PC-9 (cell line): ENCODE measurements around the gene ST8SIA1. TPM values are rescaled to one million over a fixed set of nuclear protein-coding genes. Genes with fewer than 3 reads are reported as not detected.

Experiments used
- BruUV-seq: library from RNA; stranded (reverse); fragments of 400-500 nt; replicated peaks from 2 replicates; lab custom pipeline; 2021; lab: Mats Ljungman, UMichigan
- CTCF ChIA-PET: fragments of 300-600 bp; sonication (Branson Sonifier 250); formaldehyde crosslinking; loops from one replicate; lab custom pipeline; 2022; ENCODE audit warnings: antibody characterized with exemption; lab: Charles Lee
- POLR2A ChIA-PET: fragments of 300-600 bp; sonication (Branson Sonifier 250); formaldehyde crosslinking; loops from one replicate; lab custom pipeline; 2022; ENCODE audit warnings: antibody characterized with exemption; ENCODE audit not compliant: unreplicated experiment; lab: Charles Lee
- DNase-seq, 2 experiments: peaks; one replicate each; pipeline versions ENCODE4 v3.0.0 to v3.0.0-alpha.2; 2015 to 2022; ENCODE audit warnings: mixed read lengths in 1 of 2
- H2AFZ ChIP-seq: fragments of 200-600 bp; sonication (generic); 2 replicates; pipeline ENCODE4 v1.8.1; 2017; ENCODE audit warnings: antibody characterized with exemption
- H3F3A ChIP-seq: fragments of 200-600 bp; sonication (generic); 2 replicates; pipeline ENCODE4 v1.8.1; 2017; ENCODE audit warnings: antibody characterized with exemption, mild to moderate bottlenecking, low read depth; ENCODE audit not compliant: insufficient read depth
- H3K27ac ChIP-seq: fragments of 200-600 bp; sonication (generic); 2 replicates; pipeline ENCODE4 v1.6.1; 2016; ENCODE audit warnings: mixed run types
- H3K27me3 ChIP-seq: fragments of 200-600 bp; sonication (generic); 2 replicates; pipeline ENCODE4 v1.6.1; 2016; ENCODE audit warnings: low read depth, mixed run types; ENCODE audit not compliant: insufficient read depth
- H3K36me3 ChIP-seq: fragments of 200-600 bp; sonication (generic); 2 replicates; pipeline ENCODE4 v1.6.1; 2016; ENCODE audit warnings: low read depth, mixed run types
- H3K4me1 ChIP-seq: fragments of 200-600 bp; sonication (generic); replicated peaks from 2 replicates; pipeline ENCODE4 v1.6.1; 2016; ENCODE audit warnings: mixed run types; ENCODE audit not compliant: insufficient read depth
- H3K4me2 ChIP-seq: fragments of 200-600 bp; sonication (generic); 2 replicates; pipeline ENCODE4 v1.6.1; 2017; ENCODE audit warnings: mixed run types
- H3K4me3 ChIP-seq: fragments of 200-600 bp; sonication (generic); 2 replicates; pipeline ENCODE4 v1.6.1; 2016; ENCODE audit warnings: mixed run types
- H3K79me2 ChIP-seq: fragments of 200-600 bp; sonication (generic); 2 replicates; pipeline ENCODE4 v1.6.1; 2017; ENCODE audit warnings: low read depth, mixed run types
- H3K9me2 ChIP-seq: fragments of 200-600 bp; sonication (generic); 2 replicates; pipeline ENCODE4 v1.8.1; 2017; ENCODE audit warnings: mild to moderate bottlenecking; ENCODE audit not compliant: insufficient read depth
- H3K9me3 ChIP-seq: fragments of 200-600 bp; sonication (generic); 2 replicates; pipeline ENCODE4 v1.8.1; 2016; ENCODE audit warnings: low read depth; ENCODE audit not compliant: insufficient read depth
- H4K20me1 ChIP-seq: fragments of 200-600 bp; sonication (generic); 2 replicates; pipeline ENCODE4 v1.8.1; 2017; ENCODE audit not compliant: insufficient read depth
- EZH2 ChIP-seq: fragments of 200-600 bp; sonication (generic); IDR thresholded peaks from 2 replicates; pipeline ENCODE4 v1.8.0; 2017; ENCODE audit warnings: antibody characterized with exemption, low read depth
- intact Hi-C: fragments of 100-400 bp; cut with micrococcal nuclease; formaldehyde crosslinking; loops from one replicate; pipeline ENCODE4 v1.10.0; 2022; ENCODE audit not compliant: unreplicated experiment
- total RNA-seq: library from RNA; stranded (reverse); gene quantifications from 2 replicates; pipeline ENCODE4 v1.2.3, GENCODE V29; 2021
- TF ChIP-seq, protein P1 (sequence below): fragments of 200-600 bp; sonication (generic); conservative IDR thresholded peaks from 2 replicates; pipeline ENCODE4 v1.6.1; 2017; ENCODE audit warnings: mixed run types, antibody characterized with exemption, mild to moderate bottlenecking, moderate library complexity

The ST8SIA1 gene
- total RNA-seq, 1 experiment from 2014 or later, result 3.1 TPM

DNA sequence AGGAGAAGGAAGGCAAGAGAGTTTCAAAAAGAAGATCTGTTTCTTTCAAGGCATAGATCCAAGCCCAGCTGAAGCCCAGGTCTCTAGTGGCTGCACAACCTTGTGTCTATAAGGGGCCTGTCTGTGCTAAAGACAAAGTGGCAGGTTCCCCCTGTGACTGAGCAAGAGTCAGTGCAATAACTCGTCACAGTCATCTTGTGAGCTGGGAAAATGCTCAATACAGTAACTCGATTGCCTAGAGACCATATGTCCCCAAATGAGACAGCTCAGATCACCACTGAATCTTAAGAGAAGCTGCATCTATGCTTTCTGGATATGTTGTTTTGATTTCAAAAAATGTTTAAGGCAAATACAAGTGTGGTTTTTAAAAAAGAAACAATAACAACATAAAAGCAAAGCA lies 24.2 kb downstream of the ST8SIA1 start:
- Histone ChIP-seq H3K27ac (no peak overlapping the region), H4K20me1 (no peaks in the 10 kb centered on the region), H3K9me2 (no peaks in the 10 kb centered on the region), H3K4me1 (0 out of 2 replicates have a peak, but pooled peaks cover 5% of the 10 kb centered on the region), H3K9me3 (no peaks in the 10 kb centered on the region), H3K27me3 (no peaks in the 10 kb centered on the region), H3K4me2 (no peak overlapping the region), H3K36me3 (no peaks in the 10 kb centered on the region), H3K79me2 (no peaks in the 10 kb centered on the region), H3K4me3 (no peak overlapping the region), H2AFZ (no peak overlapping the region), H3F3A (no peaks in the 10 kb centered on the region)
- DNase-seq, result no peak
- ChIA-PET POLR2A (no interaction called here), CTCF (no interaction called here)
- intact Hi-C loops, result no loop called here
- TF ChIP-seq, protein P1, sequence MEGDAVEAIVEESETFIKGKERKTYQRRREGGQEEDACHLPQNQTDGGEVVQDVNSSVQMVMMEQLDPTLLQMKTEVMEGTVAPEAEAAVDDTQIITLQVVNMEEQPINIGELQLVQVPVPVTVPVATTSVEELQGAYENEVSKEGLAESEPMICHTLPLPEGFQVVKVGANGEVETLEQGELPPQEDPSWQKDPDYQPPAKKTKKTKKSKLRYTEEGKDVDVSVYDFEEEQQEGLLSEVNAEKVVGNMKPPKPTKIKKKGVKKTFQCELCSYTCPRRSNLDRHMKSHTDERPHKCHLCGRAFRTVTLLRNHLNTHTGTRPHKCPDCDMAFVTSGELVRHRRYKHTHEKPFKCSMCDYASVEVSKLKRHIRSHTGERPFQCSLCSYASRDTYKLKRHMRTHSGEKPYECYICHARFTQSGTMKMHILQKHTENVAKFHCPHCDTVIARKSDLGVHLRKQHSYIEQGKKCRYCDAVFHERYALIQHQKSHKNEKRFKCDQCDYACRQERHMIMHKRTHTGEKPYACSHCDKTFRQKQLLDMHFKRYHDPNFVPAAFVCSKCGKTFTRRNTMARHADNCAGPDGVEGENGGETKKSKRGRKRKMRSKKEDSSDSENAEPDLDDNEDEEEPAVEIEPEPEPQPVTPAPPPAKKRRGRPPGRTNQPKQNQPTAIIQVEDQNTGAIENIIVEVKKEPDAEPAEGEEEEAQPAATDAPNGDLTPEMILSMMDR, result no peak
- no peak for TF ChIP-seq EZH2
- BruUV-seq, result no TSS peak

DNA sequence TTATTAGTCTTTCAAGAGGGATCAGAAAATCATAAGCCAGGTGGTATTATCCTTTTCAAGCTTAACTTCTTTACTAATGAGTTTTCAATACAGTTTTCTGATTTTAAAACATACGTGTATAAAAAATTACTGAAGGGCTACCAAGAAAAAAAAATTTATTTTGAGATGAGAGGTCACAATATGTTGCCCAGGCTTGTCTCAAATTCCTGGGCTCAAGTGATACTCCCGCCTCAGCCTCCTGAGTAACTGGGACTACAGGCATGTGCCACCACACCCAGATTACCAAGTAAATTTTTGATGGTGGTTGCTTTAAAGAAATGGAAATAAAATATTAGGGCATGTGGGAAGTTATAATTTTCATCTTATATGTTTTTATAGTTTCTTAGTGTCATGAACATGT lies 26.7 kb downstream of the ST8SIA1 start:
- H3K79me2 ChIP-seq, result no peaks in the 10 kb centered on the region
- H3K27ac ChIP-seq, result no peak overlapping the region
- no peak overlapping the region for H3K4me2 ChIP-seq
- intact Hi-C loops, result no loop called here
- H2AFZ ChIP-seq, result no peak overlapping the region
- no peaks in the 10 kb centered on the region for H3F3A ChIP-seq
- ChIA-PET POLR2A (no interaction called here), CTCF (no interaction called here)
- DNase-seq, result no peak
- H3K4me3 ChIP-seq, result no peak overlapping the region
- no peaks in the 10 kb centered on the region for H3K4me1 ChIP-seq
- no peaks in the 10 kb centered on the region for H3K27me3 ChIP-seq
- 0 out of 2 replicates have a peak, but pooled peaks cover 2% of the 10 kb centered on the region for H3K9me3 ChIP-seq
- no peaks in the 10 kb centered on the region for H4K20me1 ChIP-seq
- no TSS peak for BruUV-seq
- TF ChIP-seq, protein P1, result no peak
- TF ChIP-seq EZH2, result no peak
- H3K36me3 ChIP-seq, result no peaks in the 10 kb centered on the region
- H3K9me2 ChIP-seq, result no peaks in the 10 kb centered on the region

DNA sequence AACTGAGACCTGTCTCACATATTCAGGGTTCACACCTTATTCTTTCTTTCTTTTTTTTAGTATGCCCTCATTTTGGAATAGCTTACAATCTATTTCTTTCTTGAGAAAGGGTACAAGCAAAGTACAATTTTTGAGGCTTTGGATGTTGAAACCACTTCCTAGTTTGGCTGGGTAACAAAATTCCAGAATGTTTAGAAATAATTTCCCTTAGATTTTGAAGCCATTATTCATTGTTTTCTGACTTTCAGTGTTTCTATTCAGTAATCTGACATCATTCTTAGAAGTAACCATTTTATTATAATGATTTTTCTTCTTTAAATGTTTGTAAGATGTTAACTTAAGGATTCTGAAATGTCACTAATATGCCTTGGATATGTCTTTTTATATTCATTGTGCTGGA lies 28.2 kb downstream of the ST8SIA1 start:
- ChIA-PET POLR2A (no interaction called here), CTCF (no interaction called here)
- H4K20me1 ChIP-seq, result no peaks in the 10 kb centered on the region
- no peak for TF ChIP-seq EZH2
- TF ChIP-seq, protein P1, result no peak
- no peak overlapping the region for H2AFZ ChIP-seq
- peaks cover 13% of the 10 kb centered on the region; the same call in 1 of the 2 replicates for H3K9me3 ChIP-seq
- DNase-seq, result no peak
- no peaks in the 10 kb centered on the region for H3K4me1 ChIP-seq
- no peak overlapping the region for H3K4me2 ChIP-seq
- BruUV-seq, result no TSS peak
- H3F3A ChIP-seq, result no peaks in the 10 kb centered on the region
- H3K36me3 ChIP-seq, result no peaks in the 10 kb centered on the region
- no peaks in the 10 kb centered on the region for H3K9me2 ChIP-seq
- intact Hi-C loops, result no loop called here
- no peak overlapping the region for H3K27ac ChIP-seq
- no peaks in the 10 kb centered on the region for H3K79me2 ChIP-seq
- no peak overlapping the region for H3K4me3 ChIP-seq
- no peaks in the 10 kb centered on the region for H3K27me3 ChIP-seq
